Measurements from ENCODE around the gene STUB1.

Gene STUB1

GRCh38 chr16:679814-680624, at the start of gene STUB1:
Gene STUB1 (plus strand): TSS chr16:680410. CDS start chr16:680526, 116 bp downstream.
- peak; percentile 89 to 91 for DNase-seq

GRCh38 chr16:630815-631405, 49.3 kb upstream of the STUB1 start, which contains the start of gene WFIKKN1:
Gene WFIKKN1 (plus strand): TSS chr16:630985. CDS start chr16:631254, 269 bp downstream.
- DNase-seq: no peak

- no peak for DNase-seq
Observed at GRCh38 chr16:631808-632358, 48.3 kb upstream of the STUB1 start.

GRCh38 chr16:632486-633335, 47.5 kb upstream of the STUB1 start:
- no peak for DNase-seq

- no peak for DNase-seq
Observed at GRCh38 chr16:633336-634050, 46.7 kb upstream of the STUB1 start.

GRCh38 chr16:634051-634670, 46.0 kb upstream of the STUB1 start:
- no peak for DNase-seq

- DNase-seq: no peak
Observed at GRCh38 chr16:634996-635395, 45.2 kb upstream of the STUB1 start.

- DNase-seq: peak in 1 of 2 experiments; percentile 29
Observed at GRCh38 chr16:635573-636205, 44.5 kb upstream of the STUB1 start.

GRCh38 chr16:636206-637080, 43.8 kb upstream of the STUB1 start, which contains the start of gene METTL26:
Gene METTL26 (minus strand): TSS chr16:636305. CDS start chr16:636290, 15 bp downstream.
- peak; percentile 92 to 94 for DNase-seq

- DNase-seq: peak; percentile 86 to 89
Observed at GRCh38 chr16:637081-638018, 42.9 kb upstream of the STUB1 start.

GRCh38 chr16:638034-638543, 42.1 kb upstream of the STUB1 start:
- no peak for DNase-seq

- DNase-seq: no peak
Observed at GRCh38 chr16:638836-639235, 41.4 kb upstream of the STUB1 start.

GRCh38 chr16:640614-641013, 39.6 kb upstream of the STUB1 start:
- no peak for DNase-seq

GRCh38 chr16:641326-642188, 38.7 kb upstream of the STUB1 start, which contains the start of gene MCRIP2:
Gene MCRIP2 (plus strand): TSS chr16:641828. CDS start chr16:641992, 164 bp downstream.
- peak; percentile 84 to 86 for DNase-seq

GRCh38 chr16:642189-643049, 37.8 kb upstream of the STUB1 start:
- peak; percentile 53 to 55 for DNase-seq

GRCh38 chr16:643050-643368, 37.2 kb upstream of the STUB1 start:
- no peak for DNase-seq

- DNase-seq: no peak
Observed at GRCh38 chr16:644556-644955, 35.7 kb upstream of the STUB1 start.
